Fibroblast of lung (primary cell): ENCODE data around the gene SYCE1L. TPM values are rescaled to one million over a fixed set of nuclear protein-coding genes. Genes with fewer than 3 reads are reported as not detected.

Source experiments
- DNase-seq, 2 donors: peaks; one replicate each; pipeline versions ENCODE4 v3.0.0 to v3.0.0-alpha.2; 2010; ENCODE audit warnings: low read depth in 2 of 2
- H2AFZ ChIP-seq: 2 replicates; pipeline ENCODE4 v1.5.1; 2012; ENCODE audit warnings: low read length, control low read depth, inconsistent platforms
- H3K27ac ChIP-seq: 2 replicates; pipeline ENCODE4 v1.5.1; 2011; ENCODE audit warnings: low read length, control low read depth; ENCODE audit not compliant: insufficient read depth
- H3K27me3 ChIP-seq: 2 replicates; pipeline ENCODE4 v1.5.1; 2011; ENCODE audit warnings: mild to moderate bottlenecking, low read length; ENCODE audit not compliant: control insufficient read depth, insufficient read depth
- H3K36me3 ChIP-seq: 2 replicates; pipeline ENCODE4 v1.5.1; 2011; ENCODE audit warnings: low read length; ENCODE audit not compliant: control insufficient read depth, insufficient read depth
- H3K4me1 ChIP-seq: 2 replicates; pipeline ENCODE4 v1.5.1; 2011; ENCODE audit warnings: low read length; ENCODE audit not compliant: control insufficient read depth, insufficient read depth; ENCODE audit errors: extremely low read depth
- H3K4me2 ChIP-seq: 2 replicates; pipeline ENCODE4 v1.5.1; 2011; ENCODE audit warnings: low read length, control low read depth; ENCODE audit not compliant: insufficient read depth; ENCODE audit errors: extremely low read depth
- H3K4me3 ChIP-seq, 4 experiments: fragments of 200-600 bp in 1 of 4; sonication (generic) in 1 of 4; replicated peaks in 1 of 4; 2 replicates each; pipeline ENCODE4 v1.5.1; 2011 to 2016; ENCODE audit warnings: low read length in 4 of 4, low read depth in 3 of 4, mild to moderate bottlenecking in 3 of 4, control low read depth in 2 of 4, inconsistent platforms in 1 of 4, mixed read lengths in 1 of 4; ENCODE audit not compliant: insufficient read depth in 1 of 4; ENCODE audit errors: control extremely low read depth in 1 of 4
- H3K79me2 ChIP-seq: 2 replicates; pipeline ENCODE4 v1.5.1; 2012; ENCODE audit warnings: mild to moderate bottlenecking, low read length, inconsistent platforms; ENCODE audit not compliant: control insufficient read depth, insufficient read depth
- H3K9ac ChIP-seq: 2 replicates; pipeline ENCODE4 v1.5.1; 2011; ENCODE audit warnings: mild to moderate bottlenecking, low read length, control low read depth; ENCODE audit not compliant: insufficient read depth
- H3K9me3 ChIP-seq: 2 replicates; pipeline ENCODE4 v1.5.1; 2012; ENCODE audit warnings: low read depth, low read length; ENCODE audit not compliant: control insufficient read depth, insufficient read depth
- H4K20me1 ChIP-seq: 2 replicates; pipeline ENCODE4 v1.5.1; 2011; ENCODE audit warnings: low read length; ENCODE audit not compliant: control insufficient read depth, insufficient read depth; ENCODE audit errors: extremely low read depth
- EZH2 ChIP-seq: IDR thresholded peaks from 2 replicates; pipeline ENCODE4 v1.5.1; 2012; ENCODE audit warnings: low read length, control low read depth, mild to moderate bottlenecking; ENCODE audit errors: missing control alignments
- polyA minus RNA-seq: library from RNA; depleted of rRNA, polyadenylated mRNA; stranded (reverse); fragments of >200 nt; gene quantifications from 2 replicates; pipeline ENCODE4 v1.2.3, GENCODE V29; 2011; ENCODE audit warnings: low replicate concordance
- polyA plus RNA-seq, 2 donors: library from polyadenylated mRNA; depleted of rRNA in 1 of 2; stranded (reverse) in 1 of 2; unstranded in 1 of 2; fragments of >200 nt; gene quantifications; 2 replicates each; pipeline ENCODE4 v1.2.1, GENCODE V29; 2011 to 2012; ENCODE audit warnings: missing spikeins in 1 of 2
- total RNA-seq: library from RNA; depleted of rRNA; stranded (reverse); fragments of >200 nt; gene quantifications from 2 replicates; pipeline ENCODE4 v1.2.1, GENCODE V29; 2014
- TF ChIP-seq, protein P1 (sequence below), 2 donors: IDR thresholded peaks in 1 of 2; conservative IDR thresholded peaks in 1 of 2; 1 replicate in 1 of 2; 2 replicates in 1 of 2; pipeline ENCODE4 v1.5.1; 2011 to 2012; ENCODE audit warnings: low read length in 2 of 2, control low read depth in 1 of 2, inconsistent platforms in 1 of 2, low read depth in 1 of 2, mild to moderate bottlenecking in 1 of 2

SYCE1L gene, protein sequence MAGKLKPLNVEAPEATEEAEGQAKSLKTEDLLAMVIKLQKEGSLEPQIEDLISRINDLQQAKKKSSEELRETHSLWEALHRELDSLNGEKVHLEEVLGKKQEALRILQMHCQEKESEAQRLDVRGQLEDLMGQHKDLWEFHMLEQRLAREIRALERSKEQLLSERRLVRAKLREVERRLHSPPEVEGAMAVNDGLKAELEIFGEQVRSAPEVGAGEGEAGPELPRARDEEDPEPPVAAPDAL
- total RNA-seq (0.26 and 0.33 TPM in 2 replicates), polyA plus RNA-seq (0.09 TPM in 1 of 2 replicates, not detected in the other), polyA minus RNA-seq (not detected in 2 replicates)
- 0.27 and 0.46 TPM in 2 replicates for polyA plus RNA-seq (2012)

DNA sequence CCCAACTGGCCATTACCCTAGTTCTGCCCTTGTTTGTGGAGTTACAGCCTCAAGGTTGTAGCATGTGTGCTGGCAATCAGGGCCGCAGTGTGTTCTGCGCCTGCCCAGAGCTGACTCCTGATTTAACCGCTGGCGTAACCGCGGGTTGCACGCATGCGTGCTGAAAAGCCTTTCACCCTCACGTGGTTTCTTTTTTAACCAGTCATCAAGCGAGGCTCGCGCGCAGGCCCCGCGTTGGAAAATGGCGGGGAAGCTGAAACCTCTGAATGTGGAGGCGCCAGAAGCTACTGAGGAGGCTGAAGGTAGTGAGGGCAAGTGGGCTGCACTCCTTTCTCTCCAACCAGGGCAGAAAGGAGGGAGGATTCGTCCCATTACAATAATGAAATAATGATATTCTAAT is at the start of gene SYCE1L:
SYCE1L (plus strand) TSS at position 198 of the 400 bp plus-strand sequence; CDS start at position 242, 44 bp downstream.
- Histone ChIP-seq H3K4me2 (no peak within 1 kb of the TSS), H3K9me3 (no peaks in the 10 kb centered on the region), H3K27ac (no peak within 1 kb of the TSS), H3K79me2 (no peaks in the 10 kb centered on the region), H3K4me1 (no peaks in the 10 kb centered on the region), H3K27me3 (no peaks in the 10 kb centered on the region), H3K4me3 (no peak within 1 kb of the TSS), H3K36me3 (peaks cover 14% of the 10 kb centered on the region), H3K9ac (no peak within 1 kb of the TSS), H2AFZ (no peak within 1 kb of the TSS), H4K20me1 (no peaks in the 10 kb centered on the region)
- TF ChIP-seq, protein P1, sequence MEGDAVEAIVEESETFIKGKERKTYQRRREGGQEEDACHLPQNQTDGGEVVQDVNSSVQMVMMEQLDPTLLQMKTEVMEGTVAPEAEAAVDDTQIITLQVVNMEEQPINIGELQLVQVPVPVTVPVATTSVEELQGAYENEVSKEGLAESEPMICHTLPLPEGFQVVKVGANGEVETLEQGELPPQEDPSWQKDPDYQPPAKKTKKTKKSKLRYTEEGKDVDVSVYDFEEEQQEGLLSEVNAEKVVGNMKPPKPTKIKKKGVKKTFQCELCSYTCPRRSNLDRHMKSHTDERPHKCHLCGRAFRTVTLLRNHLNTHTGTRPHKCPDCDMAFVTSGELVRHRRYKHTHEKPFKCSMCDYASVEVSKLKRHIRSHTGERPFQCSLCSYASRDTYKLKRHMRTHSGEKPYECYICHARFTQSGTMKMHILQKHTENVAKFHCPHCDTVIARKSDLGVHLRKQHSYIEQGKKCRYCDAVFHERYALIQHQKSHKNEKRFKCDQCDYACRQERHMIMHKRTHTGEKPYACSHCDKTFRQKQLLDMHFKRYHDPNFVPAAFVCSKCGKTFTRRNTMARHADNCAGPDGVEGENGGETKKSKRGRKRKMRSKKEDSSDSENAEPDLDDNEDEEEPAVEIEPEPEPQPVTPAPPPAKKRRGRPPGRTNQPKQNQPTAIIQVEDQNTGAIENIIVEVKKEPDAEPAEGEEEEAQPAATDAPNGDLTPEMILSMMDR (conservative IDR thresholded peaks at IDR 0.05 in 1 of 2, IDR thresholded peaks at IDR 0.05 in 1 of 2; ENCODE audit: low read depth in 1 of 2, low read length in 2 of 2), result no peak
- no peak for TF ChIP-seq EZH2
- DNase-seq, result no peak

DNA sequence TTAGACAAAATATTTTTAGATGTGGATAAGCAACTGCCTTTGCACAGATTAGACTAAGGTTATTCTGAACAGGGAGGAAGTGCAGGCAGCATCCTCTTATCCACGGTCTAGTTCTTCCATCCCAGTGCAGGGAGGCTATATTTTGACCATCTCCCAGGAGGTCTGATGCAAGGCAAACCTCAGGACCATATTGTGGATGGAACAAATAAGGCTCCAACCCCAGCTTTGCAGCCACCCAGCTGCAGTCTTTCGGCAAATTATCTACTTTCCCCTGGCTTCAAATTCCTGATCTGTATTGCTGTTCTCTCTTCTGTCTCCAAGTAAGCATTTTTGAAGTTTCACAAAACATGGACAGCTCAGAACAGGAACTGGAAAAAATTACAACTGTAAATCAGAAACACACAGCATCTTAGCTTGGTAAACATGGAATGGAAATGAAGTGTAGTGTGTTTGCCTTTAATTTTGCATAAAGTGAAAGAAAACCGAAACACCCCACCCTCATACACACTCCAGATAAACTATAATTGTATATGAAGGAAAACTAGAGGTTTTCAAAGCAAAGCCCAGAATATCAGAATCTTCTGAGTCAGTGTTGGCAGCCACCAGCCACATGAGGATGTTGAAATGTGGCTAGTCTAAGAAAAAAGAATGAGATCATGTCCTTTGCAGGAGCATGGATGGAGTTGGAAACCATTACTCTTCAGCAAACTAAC is 41.7 kb upstream of the SYCE1L start:
- Histone ChIP-seq H4K20me1 (no peaks in the 10 kb centered on the region), H3K9ac (no peak overlapping the region), H3K27ac (no peak overlapping the region), H3K4me2 (no peak overlapping the region), H2AFZ (no peak overlapping the region), H3K79me2 (no peaks in the 10 kb centered on the region), H3K27me3 (no peaks in the 10 kb centered on the region), H3K4me1 (no peaks in the 10 kb centered on the region), H3K36me3 (no peaks in the 10 kb centered on the region), H3K9me3 (no peaks in the 10 kb centered on the region), H3K4me3 (no peak overlapping the region)
- no peak for DNase-seq
- no peak for TF ChIP-seq EZH2
- TF ChIP-seq, protein P1 (conservative IDR thresholded peaks at IDR 0.05 in 1 of 2, IDR thresholded peaks at IDR 0.05 in 1 of 2; ENCODE audit: low read depth in 1 of 2, low read length in 2 of 2), result no peak

DNA sequence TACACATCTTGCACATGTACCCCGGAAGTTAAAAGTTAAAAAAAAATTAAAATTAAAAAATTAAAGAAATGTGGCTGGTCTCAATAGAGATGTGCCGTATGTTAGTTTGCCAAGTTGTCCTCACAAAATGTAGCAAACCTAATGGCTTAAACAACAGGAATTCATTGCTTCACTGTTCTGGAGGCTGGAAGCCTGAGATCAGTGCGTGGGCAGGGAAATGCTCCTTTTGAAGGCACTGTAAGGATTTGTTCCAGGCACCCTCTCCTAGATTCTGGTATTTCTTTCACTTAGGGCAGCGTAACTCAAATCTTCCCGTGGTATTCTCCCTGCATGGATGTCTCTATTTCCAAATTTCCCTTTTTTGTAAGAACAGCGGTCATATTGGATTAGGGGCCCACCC is 40.9 kb upstream of the SYCE1L start:
- no peaks in the 10 kb centered on the region for H3K79me2 ChIP-seq
- no peaks in the 10 kb centered on the region for H3K27me3 ChIP-seq
- TF ChIP-seq EZH2, result no peak
- TF ChIP-seq, protein P1 (conservative IDR thresholded peaks at IDR 0.05 in 1 of 2, IDR thresholded peaks at IDR 0.05 in 1 of 2; ENCODE audit: low read depth in 1 of 2, low read length in 2 of 2), result no peak
- no peaks in the 10 kb centered on the region for H3K4me1 ChIP-seq
- no peaks in the 10 kb centered on the region for H3K36me3 ChIP-seq
- H4K20me1 ChIP-seq, result no peaks in the 10 kb centered on the region
- no peak overlapping the region for H3K4me2 ChIP-seq
- no peaks in the 10 kb centered on the region for H3K9me3 ChIP-seq
- H3K4me3 ChIP-seq, result no peak overlapping the region
- H2AFZ ChIP-seq, result no peak overlapping the region
- no peak overlapping the region for H3K9ac ChIP-seq
- no peak overlapping the region for H3K27ac ChIP-seq
- DNase-seq, result no peak
